ENCODE results near the gene SELENOF.

SELENOF gene

DNA sequence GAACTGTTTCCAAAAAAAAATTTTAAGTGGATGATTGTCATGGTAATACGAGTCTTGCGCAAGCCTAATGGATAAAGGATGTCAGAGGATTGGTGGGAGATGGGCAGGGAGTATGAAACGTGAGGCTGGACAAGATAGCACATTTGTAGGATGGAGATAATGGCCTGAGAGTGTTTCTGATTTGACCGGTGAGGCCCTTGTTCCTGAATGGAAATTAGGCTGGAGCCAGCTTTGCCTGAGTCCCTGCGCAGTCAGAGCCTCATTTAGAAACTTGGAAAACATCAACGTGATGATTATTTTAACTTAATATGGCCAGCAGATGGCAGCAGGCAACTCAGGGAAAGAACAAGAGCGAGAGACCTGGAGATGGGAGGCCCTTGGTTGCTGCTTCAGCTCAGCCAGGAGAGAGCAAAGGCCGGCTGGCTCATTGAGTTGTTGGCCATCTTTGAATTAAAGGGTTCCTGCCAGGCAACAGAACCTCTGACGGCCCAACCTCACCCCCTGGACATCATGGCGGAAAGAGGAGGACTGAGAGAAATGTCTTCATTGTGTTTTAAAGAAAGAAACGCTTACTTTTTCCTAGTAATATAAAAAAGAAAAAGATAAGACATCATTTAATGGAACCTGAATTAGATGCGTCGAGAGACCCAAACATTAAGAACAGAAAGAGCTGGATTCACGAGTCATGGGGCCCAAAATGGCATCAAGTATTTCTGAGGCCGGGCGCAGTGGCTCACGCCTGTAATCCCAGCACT lies 80.3 kb downstream of the SELENOF start:
- Histone ChIP-seq H3K9me3 (ENCODE audit: low read length) (no peaks in the 10 kb centered on the region), H3K9ac (ENCODE audit: low read length) (no peak overlapping the region), H3K9me2 (ENCODE audit: low read depth, low read length) (no peaks in the 10 kb centered on the region), H3K4me1 (ENCODE audit: insufficient read depth, low read length, severe bottlenecking) (no peaks in the 10 kb centered on the region), H2AFZ (ENCODE audit: low read length) (peak overlapping the region; percentile 72; the same call in 1 of the 2 replicates), H3K4me2 (ENCODE audit: low read length) (no peak overlapping the region), H3K4me3 (ENCODE audit: low read depth, low read length, poor library complexity, severe bottlenecking) (no peak overlapping the region), H4K20me1 (ENCODE audit: insufficient read depth, low read length) (no peaks in the 10 kb centered on the region), H3K36me3 (ENCODE audit: insufficient read depth, low read length) (no peaks in the 10 kb centered on the region), H3K79me2 (ENCODE audit: insufficient read depth, low read length) (no peaks in the 10 kb centered on the region), H3K27ac (ENCODE audit: low read depth, low read length, poor library complexity, severe bottlenecking) (no peak overlapping the region), H3F3A (ENCODE audit: insufficient read depth, low read length) (no peaks in the 10 kb centered on the region), H3K27me3 (ENCODE audit: insufficient read depth, low read length) (no peaks in the 10 kb centered on the region)
- TF ChIP-seq CTCF (IDR thresholded peaks at IDR 0.05; ENCODE audit: low read length) (peak; percentile 72; the same call in 1 of the 2 replicates), EZH2 (IDR thresholded peaks at IDR 0.05; ENCODE audit: borderline replicate concordance, low read length) (no peak)

GRCh38 chr1:86832433-86832832 lies 81.5 kb downstream of the SELENOF start:
- H3K79me2 ChIP-seq (ENCODE audit: insufficient read depth, low read length) = no peaks in the 10 kb centered on the region
- H4K20me1 ChIP-seq (ENCODE audit: insufficient read depth, low read length) = no peaks in the 10 kb centered on the region
- H3K9me2 ChIP-seq (ENCODE audit: low read depth, low read length) = no peaks in the 10 kb centered on the region
- H3K27ac ChIP-seq (ENCODE audit: low read depth, low read length, poor library complexity, severe bottlenecking) = no peak overlapping the region
- no peaks in the 10 kb centered on the region for H3K27me3 ChIP-seq (ENCODE audit: insufficient read depth, low read length)
- TF ChIP-seq CTCF (IDR thresholded peaks at IDR 0.05; ENCODE audit: low read length) = no peak
- H3K9me3 ChIP-seq (ENCODE audit: low read length) = no peaks in the 10 kb centered on the region
- H3K9ac ChIP-seq (ENCODE audit: low read length) = no peak overlapping the region
- H3K4me1 ChIP-seq (ENCODE audit: insufficient read depth, low read length, severe bottlenecking) = no peaks in the 10 kb centered on the region
- no peak overlapping the region for H3K4me3 ChIP-seq (ENCODE audit: low read depth, low read length, poor library complexity, severe bottlenecking)
- no peak overlapping the region for H3K4me2 ChIP-seq (ENCODE audit: low read length)
- H3K36me3 ChIP-seq (ENCODE audit: insufficient read depth, low read length) = no peaks in the 10 kb centered on the region
- no peaks in the 10 kb centered on the region for H3F3A ChIP-seq (ENCODE audit: insufficient read depth, low read length)
- H2AFZ ChIP-seq (ENCODE audit: low read length) = no peak overlapping the region

DNA sequence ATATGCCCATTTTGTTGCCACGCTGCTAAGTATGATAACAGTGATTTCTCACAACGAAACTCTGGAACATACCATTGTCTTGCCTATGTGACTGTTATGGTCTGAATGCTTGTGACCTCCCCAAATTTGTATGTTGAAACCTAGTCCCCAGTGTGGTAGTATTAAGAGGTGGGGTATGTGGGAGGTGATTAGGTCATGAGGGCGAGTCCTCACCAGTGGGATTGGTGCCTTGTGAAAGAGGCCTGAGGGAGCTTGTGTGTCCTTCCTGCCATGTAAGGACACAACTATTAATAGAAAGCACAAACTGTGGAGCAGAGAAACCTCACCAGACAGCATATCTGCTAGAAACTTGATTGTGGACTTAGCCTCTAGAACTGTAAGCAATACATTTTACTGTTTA lies 84.6 kb downstream of the SELENOF start:
- Histone ChIP-seq H3K9me2 (ENCODE audit: low read depth, low read length) (no peaks in the 10 kb centered on the region), H3K36me3 (ENCODE audit: insufficient read depth, low read length) (no peaks in the 10 kb centered on the region), H3K4me1 (ENCODE audit: insufficient read depth, low read length, severe bottlenecking) (no peaks in the 10 kb centered on the region), H3K27me3 (ENCODE audit: insufficient read depth, low read length) (no peaks in the 10 kb centered on the region), H4K20me1 (ENCODE audit: insufficient read depth, low read length) (no peaks in the 10 kb centered on the region), H3K79me2 (ENCODE audit: insufficient read depth, low read length) (no peaks in the 10 kb centered on the region), H3K9ac (ENCODE audit: low read length) (no peak overlapping the region), H3K27ac (ENCODE audit: low read depth, low read length, poor library complexity, severe bottlenecking) (no peak overlapping the region), H3K4me3 (ENCODE audit: low read depth, low read length, poor library complexity, severe bottlenecking) (no peak overlapping the region), H3K9me3 (ENCODE audit: low read length) (no peaks in the 10 kb centered on the region), H2AFZ (ENCODE audit: low read length) (no peak overlapping the region), H3F3A (ENCODE audit: insufficient read depth, low read length) (no peaks in the 10 kb centered on the region), H3K4me2 (ENCODE audit: low read length) (no peak overlapping the region)
- TF ChIP-seq CTCF (IDR thresholded peaks at IDR 0.05; ENCODE audit: low read length) (no peak), EZH2 (IDR thresholded peaks at IDR 0.05; ENCODE audit: borderline replicate concordance, low read length) (no peak)

All from OCI-LY1 (cell line).